ENCODE results near the gene KCNMA1.

KCNMA1 gene

DNA sequence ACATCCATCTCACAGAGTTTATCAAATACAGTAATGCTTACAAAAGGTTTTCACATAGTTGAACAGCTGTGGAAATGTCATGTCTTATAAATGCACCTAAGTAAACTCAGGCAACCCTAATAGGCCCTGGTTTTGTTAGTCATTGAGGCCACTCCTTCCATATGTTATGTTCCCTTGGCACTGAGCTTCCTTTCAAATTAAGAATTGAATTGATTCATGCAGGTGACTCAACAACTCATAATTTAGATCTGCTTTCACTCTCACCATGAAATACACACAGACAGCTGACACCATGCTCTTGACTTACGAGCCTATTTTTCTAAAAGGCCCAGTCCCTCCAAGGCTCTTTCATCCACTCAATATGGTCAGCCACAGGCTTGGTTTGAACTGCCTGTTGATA, 476.9 kb downstream of the KCNMA1 start:
- no peak overlapping the region for H3K4me3 ChIP-seq (ENCODE audit: low read length)
- no peak for TF ChIP-seq ZNF274 (IDR thresholded peaks at IDR 0.05; ENCODE audit: low read depth, low read length)

- H3K4me3 ChIP-seq (ENCODE audit: low read length), result no peak overlapping the region
- TF ChIP-seq ZNF274 (IDR thresholded peaks at IDR 0.05; ENCODE audit: low read depth, low read length), result no peak
Measured at GRCh38 chr10:77159538-77160110, 478.0 kb downstream of the KCNMA1 start.

- no peak for TF ChIP-seq ZNF274 (IDR thresholded peaks at IDR 0.05; ENCODE audit: low read depth, low read length)
Measured at GRCh38 chr10:77158666-77159065, 478.9 kb downstream of the KCNMA1 start.

GRCh38 chr10:77157248-77158019, 480.2 kb downstream of the KCNMA1 start:
- H3K4me3 ChIP-seq (ENCODE audit: low read length), result no peak overlapping the region
- no peak for TF ChIP-seq ZNF274 (IDR thresholded peaks at IDR 0.05; ENCODE audit: low read depth, low read length)

More at GRCh38 chr10:77158666-77159065, 478.9 kb downstream of the KCNMA1 start:
- H3K4me3 ChIP-seq (ENCODE audit: low read length), result no peak overlapping the region

- no peak for TF ChIP-seq ZNF274 (IDR thresholded peaks at IDR 0.05; ENCODE audit: low read depth, low read length)
- no peak overlapping the region for H3K4me3 ChIP-seq (ENCODE audit: low read length)
Measured at GRCh38 chr10:77156406-77156879, 481.2 kb downstream of the KCNMA1 start.

- no peak overlapping the region for H3K4me3 ChIP-seq (ENCODE audit: low read length)
- no peak for TF ChIP-seq ZNF274 (IDR thresholded peaks at IDR 0.05; ENCODE audit: low read depth, low read length)
Measured at GRCh38 chr10:77152256-77152655, 485.4 kb downstream of the KCNMA1 start.

DNA sequence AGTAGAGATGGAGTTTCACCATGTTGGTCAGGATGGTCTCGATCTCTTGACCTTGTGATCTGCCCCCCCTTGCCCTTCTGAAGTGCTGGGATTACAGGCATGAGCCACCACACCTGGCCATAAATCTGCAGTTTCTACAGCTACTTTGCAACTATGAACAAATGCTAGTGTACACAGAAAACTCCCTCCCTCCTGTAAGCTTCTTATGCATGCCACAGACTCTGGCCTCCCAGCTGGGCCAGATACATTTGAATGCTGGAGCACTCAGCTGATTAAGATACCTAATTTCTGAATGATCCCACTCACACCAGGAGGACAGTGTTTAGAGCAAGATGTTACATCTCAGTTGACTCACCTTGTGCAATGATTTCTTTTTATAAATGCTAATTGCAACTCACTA, 486.2 kb downstream of the KCNMA1 start:
- H3K4me3 ChIP-seq (ENCODE audit: low read length), result no peak overlapping the region
- no peak for TF ChIP-seq ZNF274 (IDR thresholded peaks at IDR 0.05; ENCODE audit: low read depth, low read length)

GRCh38 chr10:77149706-77150105, 487.9 kb downstream of the KCNMA1 start:
- no peak overlapping the region for H3K4me3 ChIP-seq (ENCODE audit: low read length)
- TF ChIP-seq ZNF274 (IDR thresholded peaks at IDR 0.05; ENCODE audit: low read depth, low read length), result no peak

- no peak overlapping the region for H3K4me3 ChIP-seq (ENCODE audit: low read length)
- TF ChIP-seq ZNF274 (IDR thresholded peaks at IDR 0.05; ENCODE audit: low read depth, low read length), result no peak
Measured at GRCh38 chr10:77149001-77149400, 488.6 kb downstream of the KCNMA1 start.

GRCh38 chr10:77147871-77148270, 489.7 kb downstream of the KCNMA1 start:
- no peak for TF ChIP-seq ZNF274 (IDR thresholded peaks at IDR 0.05; ENCODE audit: low read depth, low read length)
- H3K4me3 ChIP-seq (ENCODE audit: low read length), result no peak overlapping the region

DNA sequence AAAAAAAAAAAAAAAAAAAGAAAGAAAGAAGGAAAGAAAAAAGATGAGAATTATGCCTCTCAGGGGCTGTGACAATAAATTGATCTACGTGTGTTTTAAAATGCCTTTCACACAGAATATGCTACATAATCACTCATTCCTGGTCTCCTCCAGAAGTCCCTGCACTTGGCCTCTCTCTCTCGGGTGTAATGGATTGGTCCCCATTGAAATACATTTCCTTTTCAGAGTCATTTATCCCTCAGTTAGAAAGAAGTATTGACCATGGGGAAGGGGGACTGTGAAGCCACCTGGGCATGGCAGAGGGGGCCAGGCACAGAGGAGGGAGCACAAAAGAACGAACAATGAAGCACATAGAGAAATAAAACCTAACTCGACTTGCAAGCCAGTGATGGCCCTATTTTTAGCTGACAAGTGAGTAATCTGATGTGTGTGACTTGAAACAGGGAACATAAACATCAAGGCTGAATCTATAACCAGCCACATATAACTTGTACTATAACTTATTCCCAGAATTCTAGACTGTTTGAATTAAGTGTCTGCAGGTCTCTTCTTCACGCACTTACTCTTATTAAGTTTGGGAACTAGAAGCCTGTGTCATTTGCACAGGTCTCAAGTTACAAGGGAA, 490.8 kb downstream of the KCNMA1 start:
- no peak overlapping the region for H3K4me3 ChIP-seq (ENCODE audit: low read length)
- TF ChIP-seq ZNF274 (IDR thresholded peaks at IDR 0.05; ENCODE audit: low read depth, low read length), result no peak

- H3K4me3 ChIP-seq (ENCODE audit: low read length), result no peak overlapping the region
- TF ChIP-seq ZNF274 (IDR thresholded peaks at IDR 0.05; ENCODE audit: low read depth, low read length), result no peak
Measured at GRCh38 chr10:77144656-77145055, 493.0 kb downstream of the KCNMA1 start.

DNA sequence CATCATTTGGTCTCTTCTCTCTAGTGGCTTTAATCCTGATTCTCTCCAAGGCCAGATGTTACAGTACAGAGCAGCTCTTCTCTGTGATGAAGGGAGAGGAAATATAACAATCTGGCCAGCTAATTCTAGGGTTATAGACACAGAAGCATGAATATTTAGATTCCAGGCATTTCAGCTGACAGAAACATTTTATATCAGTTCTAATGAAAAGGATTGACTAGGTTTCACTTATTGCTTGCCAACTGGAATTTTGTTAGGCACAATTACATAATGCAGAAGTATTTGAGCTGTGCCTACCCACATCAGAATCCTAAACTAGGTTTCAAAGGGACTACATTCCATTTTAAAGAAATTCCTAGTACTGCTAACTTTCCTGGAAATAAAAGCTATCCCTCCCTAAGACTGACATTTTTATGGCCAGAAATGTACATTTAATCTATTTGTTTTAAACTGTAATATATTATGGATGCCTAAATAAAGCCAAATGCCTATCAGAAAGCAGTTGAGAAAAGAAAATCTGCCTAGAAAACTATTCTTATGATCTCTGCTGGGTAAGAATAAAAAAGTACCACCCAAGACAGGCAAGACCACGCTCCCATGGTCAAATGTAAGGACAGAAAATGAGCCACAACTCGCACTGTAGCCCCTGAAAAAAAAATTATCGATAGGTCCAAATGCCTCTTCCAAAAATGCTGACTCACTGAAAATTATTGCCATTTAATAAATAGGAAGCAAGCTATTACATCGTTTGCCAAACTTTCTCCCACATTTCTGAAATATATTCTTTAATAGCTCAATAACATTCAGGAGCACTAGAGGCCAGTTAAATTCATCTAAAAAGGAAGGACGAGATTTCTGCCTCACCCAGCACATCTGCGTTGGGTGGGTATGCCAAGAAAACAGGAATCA, 498.1 kb downstream of the KCNMA1 start:
- no peak for TF ChIP-seq ZNF274 (IDR thresholded peaks at IDR 0.05; ENCODE audit: low read depth, low read length)
- no peak overlapping the region for H3K4me3 ChIP-seq (ENCODE audit: low read length)

- TF ChIP-seq ZNF274 (IDR thresholded peaks at IDR 0.05; ENCODE audit: low read depth, low read length), result no peak
- H3K4me3 ChIP-seq (ENCODE audit: low read length), result no peak overlapping the region
Measured at GRCh38 chr10:77138541-77138940, 499.1 kb downstream of the KCNMA1 start.
